Esophagus muscularis mucosa (tissue), 3 donors: ENCODE data around the gene TTYH1.

Source experiments
- CTCF ChIP-seq, 3 experiments: fragments of 200-600 bp in 2 of 3; fragments of 450-650 bp in 1 of 3; sonication (generic) in 2 of 3; IDR thresholded peaks; one replicate each; pipeline ENCODE4 v1.5.1; 2017 to 2019; ENCODE audit warnings: antibody characterized with exemption in 3 of 3, mild to moderate bottlenecking in 2 of 3, moderate library complexity in 1 of 3
- POLR2A ChIP-seq: fragments of 450-650 bp; IDR thresholded peaks from one replicate; pipeline ENCODE4 v1.6.1; 2017; ENCODE audit warnings: antibody characterized with exemption, moderate library complexity, mild to moderate bottlenecking, low read depth

- no peak for TF ChIP-seq CTCF (IDR thresholded peaks at IDR 0.05)
- TF ChIP-seq POLR2A = no peak
These were observed 9.6 kb upstream of the TTYH1 start for GRCh38 chr19:54405628-54406027.
